Measurements from ENCODE around the gene TRPM2. TPM values are rescaled to one million over a fixed set of nuclear protein-coding genes. Genes with fewer than 3 reads are reported as not detected.

Gene TRPM2
- total RNA-seq, 4 donors from 2014 or later = 0.40 to 6.9 (median 2.5) TPM

GRCh38 chr21:44375281-44375651 lies 21.8 kb downstream of the TRPM2 start:
- Histone ChIP-seq H3K27me3 (peaks cover 0 to 74% (median 0%) of the 10 kb centered on the region in 4 donors), H3K4me3 (no peak overlapping the region), H3K9me3 (no peaks in the 10 kb centered on the region), H3K4me1 (peaks cover 0 to 11% (median 6%) of the 10 kb centered on the region in 3 donors), H3K36me3 (no peaks in the 10 kb centered on the region), H3K27ac (no peak overlapping the region)
- intact Hi-C loops (cut with DNase I) = no loop called here
- no peak for DNase-seq
- 70 to 78% methylated on average over 10 of the region's 10 CpGs for WGBS, 2 donors
- TF ChIP-seq CTCF (IDR thresholded peaks at IDR 0.05) (no peak), POLR2A (IDR thresholded peaks at IDR 0.05) (no peak)

- TF ChIP-seq CTCF (IDR thresholded peaks at IDR 0.05) = no peak
- TF ChIP-seq POLR2A (IDR thresholded peaks at IDR 0.05) = no peak
- no peak for DNase-seq
- Histone ChIP-seq H3K36me3 (no peaks in the 10 kb centered on the region), H3K4me1 (peaks cover 0 to 9% (median 6%) of the 10 kb centered on the region in 3 donors), H3K4me3 (no peak overlapping the region), H3K27ac (no peak overlapping the region), H3K9me3 (no peaks in the 10 kb centered on the region), H3K27me3 (peaks cover 0 to 73% (median 0%) of the 10 kb centered on the region in 4 donors)
- intact Hi-C loops (cut with DNase I) = no loop called here
- WGBS, 2 donors = 84% methylated on average over 11 to 19 of the region's 19 CpGs
Measured at GRCh38 chr21:44375761-44376241, 22.4 kb downstream of the TRPM2 start.

- TF ChIP-seq POLR2A (IDR thresholded peaks at IDR 0.05) (no peak), CTCF (IDR thresholded peaks at IDR 0.05) (no peak)
- no peak overlapping the region for H3K27ac ChIP-seq
- H3K9me3 ChIP-seq = no peaks in the 10 kb centered on the region
- H3K36me3 ChIP-seq = no peaks in the 10 kb centered on the region
- no peak overlapping the region for H3K4me3 ChIP-seq
- H3K27me3 ChIP-seq = peaks cover 0 to 67% (median 0%) of the 10 kb centered on the region in 4 donors
- DNase-seq = no peak
- peaks cover 0 to 9% (median 6%) of the 10 kb centered on the region in 3 donors for H3K4me1 ChIP-seq
- intact Hi-C loops (cut with DNase I) = no loop called here
- WGBS, 2 donors = 87 to 92% methylated on average over 4 to 5 of the region's 9 CpGs
Measured at GRCh38 chr21:44376606-44377005, 23.2 kb downstream of the TRPM2 start.

GRCh38 chr21:44377201-44377921 lies 23.9 kb downstream of the TRPM2 start:
- Histone ChIP-seq H3K4me1 (peaks cover 0 to 9% (median 6%) of the 10 kb centered on the region in 3 donors), H3K27ac (no peak overlapping the region), H3K4me3 (no peak overlapping the region), H3K27me3 (peaks cover 0 to 59% (median 0%) of the 10 kb centered on the region in 4 donors), H3K9me3 (no peaks in the 10 kb centered on the region), H3K36me3 (no peaks in the 10 kb centered on the region)
- 39% methylated on average over 8 of the region's 24 CpGs; no CpG with 5 or more reads in 1 of the 2 donors for WGBS, 2 donors
- intact Hi-C loops (cut with DNase I) = no loop called here
- TF ChIP-seq POLR2A (IDR thresholded peaks at IDR 0.05) (no peak), CTCF (IDR thresholded peaks at IDR 0.05) (peak in 1 of 6 experiments; percentile 22)
- no peak for DNase-seq

GRCh38 chr21:44377922-44378645 lies 24.7 kb downstream of the TRPM2 start:
- WGBS, 2 donors = 47 to 65% methylated on average over 9 to 10 of the region's 22 CpGs
- Histone ChIP-seq H3K9me3 (no peaks in the 10 kb centered on the region), H3K27ac (no peak overlapping the region), H3K4me1 (peaks cover 0 to 9% (median 6%) of the 10 kb centered on the region in 3 donors), H3K4me3 (no peak overlapping the region), H3K27me3 (peaks cover 0 to 58% (median 0%) of the 10 kb centered on the region in 4 donors), H3K36me3 (no peaks in the 10 kb centered on the region)
- no peak for DNase-seq
- intact Hi-C loops (cut with DNase I) = no loop called here
- TF ChIP-seq CTCF (IDR thresholded peaks at IDR 0.05) (no peak), POLR2A (IDR thresholded peaks at IDR 0.05) (no peak)

Data from esophagus squamous epithelium (tissue), 5 donors.